Naive thymus-derived CD4-positive, alpha-beta T cell (primary cell): ENCODE data around the gene HIF1AN. TPM values are rescaled to one million over a fixed set of nuclear protein-coding genes. Genes with fewer than 3 reads are reported as not detected.

Source experiments
- ATAC-seq: fragments of 150-1000 bp; cut with Tn5 transposase; 2 replicates; pipeline ENCODE4 v1.10.0; 2021; ENCODE audit warnings: mild to moderate bottlenecking, moderate library complexity
- CTCF ChIA-PET: fragments of 350-600 bp; sonication (Branson Sonifier 250); formaldehyde crosslinking; loops from one replicate; lab custom pipeline; 2021; ENCODE audit warnings: antibody characterized with exemption; lab: Charles Lee
- POLR2A ChIA-PET: fragments of 350-600 bp; sonication (Branson Sonifier 250); formaldehyde crosslinking; loops from one replicate; lab custom pipeline; 2021; ENCODE audit warnings: antibody characterized with exemption, inconsistent platforms; lab: Charles Lee
- DNase-seq, 9 donors: peaks; one replicate each; pipeline versions ENCODE4 v3.0.0 to v3.0.0-alpha.2; 2020 to 2022; ENCODE audit warnings: mixed read lengths in 1 of 9
- H3K27ac ChIP-seq: one replicate; pipeline ENCODE4 v1.7.0; 2013; ENCODE audit warnings: mild to moderate bottlenecking, low read depth, low read length, moderate library complexity
- H3K27me3 ChIP-seq, 2 donors: one replicate each; pipeline ENCODE4 v1.7.0; 2013; ENCODE audit warnings: low read length in 2 of 2, mild to moderate bottlenecking in 2 of 2, moderate library complexity in 2 of 2; ENCODE audit not compliant: control insufficient read depth in 2 of 2, insufficient read depth in 2 of 2
- H3K36me3 ChIP-seq, 3 experiments: 1 replicate in 2 of 3; 2 replicates in 1 of 3; pipeline ENCODE4 v1.7.0; 2013; ENCODE audit warnings: low read length in 3 of 3, mild to moderate bottlenecking in 3 of 3, moderate library complexity in 1 of 3; ENCODE audit not compliant: insufficient read depth in 3 of 3, control insufficient read depth in 2 of 3
- H3K4me1 ChIP-seq, 2 donors: one replicate each; pipeline ENCODE4 v1.7.0; 2013; ENCODE audit warnings: low read length in 2 of 2, mild to moderate bottlenecking in 2 of 2, moderate library complexity in 1 of 2; ENCODE audit not compliant: control insufficient read depth in 2 of 2, insufficient read depth in 2 of 2
- H3K4me3 ChIP-seq: 2 replicates; pipeline ENCODE4 v1.7.0; 2013; ENCODE audit warnings: mild to moderate bottlenecking, low read length
- H3K9me3 ChIP-seq, 3 experiments: 1 replicate in 2 of 3; 2 replicates in 1 of 3; pipeline ENCODE4 v1.7.0; 2013; ENCODE audit warnings: low read length in 3 of 3; ENCODE audit not compliant: control insufficient read depth in 2 of 3
- H3K27ac Mint-ChIP-seq, 9 donors: one replicate each; pipeline ENCODE4 v1.8.0; 2020 to 2022; ENCODE audit warnings: mixed read lengths in 9 of 9, mild to moderate bottlenecking in 8 of 9, moderate library complexity in 5 of 9, inconsistent platforms in 2 of 9
- H3K27me3 Mint-ChIP-seq, 5 donors: one replicate each; pipeline ENCODE4 v1.8.0; 2021 to 2022; ENCODE audit warnings: mixed read lengths in 5 of 5, mild to moderate bottlenecking in 1 of 5
- H3K36me3 Mint-ChIP-seq, 5 donors: one replicate each; pipeline ENCODE4 v1.8.0; 2020 to 2022; ENCODE audit warnings: mixed read lengths in 5 of 5, mild to moderate bottlenecking in 3 of 5, inconsistent platforms in 1 of 5
- H3K4me1 Mint-ChIP-seq, 7 donors: one replicate each; pipeline ENCODE4 v1.8.0; 2020 to 2022; ENCODE audit warnings: mixed read lengths in 7 of 7, mild to moderate bottlenecking in 3 of 7, inconsistent platforms in 1 of 7
- H3K4me3 Mint-ChIP-seq, 10 donors: one replicate each; pipeline ENCODE4 v1.8.0; 2020 to 2022; ENCODE audit warnings: mild to moderate bottlenecking in 10 of 10, mixed read lengths in 10 of 10, moderate library complexity in 6 of 10, inconsistent platforms in 2 of 10
- H3K9me3 Mint-ChIP-seq, 11 donors: one replicate each; pipeline ENCODE4 v1.8.0; 2020 to 2022; ENCODE audit warnings: mixed read lengths in 11 of 11, mild to moderate bottlenecking in 4 of 11, inconsistent platforms in 1 of 11, moderate library complexity in 1 of 11
- intact Hi-C, 2 donors: fragments of 100-400 bp; cut with micrococcal nuclease; formaldehyde crosslinking; loops; one replicate each; pipeline ENCODE4 v1.15.1; 2023
- polyA plus RNA-seq, 2 donors: library from polyadenylated mRNA; unstranded; fragments of 300-500 nt; fragmentation: Illumina TruSeq; gene quantifications; one replicate each; pipeline ENCODE4 v1.2.3, GENCODE V29; 2021
- total RNA-seq, 6 experiments: library from RNA in 5 of 6; stranded (reverse) in 5 of 6; gene quantifications; 1 replicate in 5 of 6; 2 replicates in 1 of 6; pipeline ENCODE4 v1.2.3 and lab custom pipeline; 2021 to 2026

Gene HIF1AN
- total and polyA plus RNA-seq, 7 experiments from 2014 or later: 24.0 to 74.9 (median 45.5) TPM

DNA sequence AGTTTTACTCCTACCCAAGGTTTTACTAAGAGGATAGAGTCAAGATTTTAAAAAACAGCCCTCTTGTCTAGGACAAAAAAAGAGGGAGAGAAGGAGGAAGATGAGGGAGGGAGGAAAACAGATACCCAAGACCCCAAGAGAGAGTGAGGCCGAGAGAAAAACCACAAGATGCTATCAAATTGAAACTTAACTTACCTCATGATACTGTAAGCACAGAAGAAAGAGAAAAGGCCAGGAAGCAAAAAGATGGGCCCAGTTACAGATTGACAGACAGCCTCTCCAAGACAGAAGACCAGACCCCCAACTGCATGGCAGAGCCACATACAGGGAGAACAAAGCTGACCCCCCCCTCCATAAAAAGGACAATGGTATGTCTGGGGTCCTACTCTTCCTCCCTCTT, 27.5 kb upstream of the HIF1AN start:
- H3K4me1 ChIP-seq: peaks cover 50 to 59% of the 10 kb centered on the region in 2 donors
- peak overlapping the region; percentile 47 for H3K27ac ChIP-seq
- no peaks in the 10 kb centered on the region for H3K27me3 Mint-ChIP-seq
- H3K4me1 Mint-ChIP-seq: peaks cover 43 to 89% (median 70%) of the 10 kb centered on the region in 7 donors
- no peaks in the 10 kb centered on the region for H3K27me3 ChIP-seq
- POLR2A ChIA-PET: interaction anchor here (1.1 to 1.5 kb wide), 2 partner anchors 10 to 22 kb away, joined by 3 to 8 read pairs; partner anchors contain the start of gene NDUFB8
- H3K4me3 Mint-ChIP-seq: peak overlapping the region in 9 of 10 donors; percentile 21 to 91 (median 66)
- H3K4me3 ChIP-seq: peak overlapping the region; percentile 21
- peak overlapping the region; percentile 53 to 94 (median 91) for H3K27ac Mint-ChIP-seq
- no peaks in the 10 kb centered on the region for H3K9me3 ChIP-seq
- H3K36me3 Mint-ChIP-seq: peaks cover 6 to 54% (median 29%) of the 10 kb centered on the region in 5 donors
- peaks cover 2 to 30% (median 18%) of the 10 kb centered on the region in 3 experiments for H3K36me3 ChIP-seq
- CTCF ChIA-PET: interaction anchor here (0.6 to 5.7 kb wide), 21 partner anchors 10 to 662 kb away, joined by 3 to 51 read pairs (median 5); partner anchors contain the start of genes NDUFB8 and SEC31B
- DNase-seq (no peak), ATAC-seq (no peak)
- intact Hi-C loops: loop anchor here (1.0 to 2.0 kb wide), 10 partner anchors 10 to 221 kb away; partner anchors contain the start of genes BLOC1S2 (in 1 of the 2) and NDUFB8 (in 1 of the 2)
- H3K9me3 Mint-ChIP-seq: no peaks in the 10 kb centered on the region

DNA sequence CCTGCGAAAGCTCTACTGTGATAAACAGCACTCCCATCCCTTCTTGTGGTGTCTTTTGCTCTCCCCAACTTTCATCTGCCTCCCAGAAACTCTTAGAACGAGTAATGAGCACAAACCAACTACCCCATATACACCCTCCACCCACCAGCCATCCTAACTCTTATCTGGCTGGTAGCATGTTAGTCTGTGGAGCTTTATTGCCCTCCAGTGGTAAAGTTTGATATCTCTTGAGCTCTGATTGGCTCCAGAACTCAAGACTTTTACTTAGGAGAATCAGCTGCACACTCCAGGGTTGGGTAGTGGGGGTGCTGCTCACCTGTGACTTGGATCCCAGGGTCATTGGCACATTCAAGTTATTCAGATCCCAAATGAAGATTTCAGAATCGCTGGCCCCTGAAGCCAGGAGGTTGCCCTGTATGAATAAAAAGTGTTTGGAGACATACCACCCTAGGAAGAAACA, 27.0 kb upstream of the HIF1AN start:
- H3K9me3 ChIP-seq: no peaks in the 10 kb centered on the region
- H3K27ac ChIP-seq: peak overlapping the region; percentile 47
- peak overlapping the region; percentile 21 for H3K4me3 ChIP-seq
- H3K4me1 ChIP-seq: peaks cover 50 to 59% of the 10 kb centered on the region in 2 donors
- ChIA-PET POLR2A (interaction anchor here (0.6 to 1.5 kb wide), 4 partner anchors 10 to 61 kb away, joined by 3 to 8 read pairs (median 3); partner anchors contain the start of genes HIF1AN and NDUFB8), CTCF (interaction anchor here (0.6 to 5.7 kb wide), 27 partner anchors 10 to 662 kb away, joined by 3 to 51 read pairs (median 4); partner anchors contain the start of genes NDUFB8 and SEC31B)
- ATAC-seq (peak; percentile 69), DNase-seq (peak in 8 of 9 donors; percentile 39 to 80 (median 72))
- Mint-ChIP-seq H3K27me3 (no peaks in the 10 kb centered on the region), H3K4me1 (peaks cover 43 to 88% (median 70%) of the 10 kb centered on the region in 7 donors), H3K36me3 (peaks cover 6 to 55% (median 29%) of the 10 kb centered on the region in 5 donors), H3K27ac (peak overlapping the region; percentile 53 to 94 (median 91)), H3K9me3 (no peaks in the 10 kb centered on the region), H3K4me3 (peak overlapping the region; percentile 21 to 91 (median 71))
- peaks cover 2 to 30% (median 18%) of the 10 kb centered on the region in 3 experiments for H3K36me3 ChIP-seq
- intact Hi-C loops: loop anchor here (1.0 to 2.0 kb wide), 10 partner anchors 10 to 222 kb away; partner anchors contain the start of genes BLOC1S2 (in 1 of the 2) and NDUFB8 (in 1 of the 2)
- H3K27me3 ChIP-seq: no peaks in the 10 kb centered on the region

GRCh38 chr10:100509241-100509840, 26.4 kb upstream of the HIF1AN start:
- ATAC-seq (no peak), DNase-seq (peak in 8 of 9 donors; percentile 14 to 53 (median 44))
- peaks cover under 1 to 30% (median 13%) of the 10 kb centered on the region in 3 experiments for H3K36me3 ChIP-seq
- H3K9me3 ChIP-seq: no peaks in the 10 kb centered on the region
- intact Hi-C loops: loop anchor here in 1 of 2 donors (2.0 kb wide), 1 partner anchor 223 kb away; the partner anchor contains the start of gene BLOC1S2
- ChIA-PET POLR2A (interaction anchor here (0.6 to 1.6 kb wide), 7 partner anchors 9 to 222 kb away, joined by 3 to 8 read pairs (median 3); partner anchors contain the start of genes HIF1AN and NDUFB8), CTCF (interaction anchor here (0.6 to 5.7 kb wide), 27 partner anchors 9 to 663 kb away, joined by 3 to 51 read pairs (median 4); partner anchors contain the start of genes HIF1AN and SEC31B)
- Mint-ChIP-seq H3K4me3 (peak overlapping the region; percentile 21 to 91 (median 71)), H3K4me1 (peaks cover 43 to 87% (median 70%) of the 10 kb centered on the region in 7 donors), H3K27ac (peak overlapping the region; percentile 53 to 94 (median 91)), H3K27me3 (no peaks in the 10 kb centered on the region), H3K36me3 (peaks cover 6 to 60% (median 28%) of the 10 kb centered on the region in 5 donors), H3K9me3 (no peaks in the 10 kb centered on the region)
- peaks cover 50 to 59% of the 10 kb centered on the region in 2 donors for H3K4me1 ChIP-seq
- H3K4me3 ChIP-seq: peak overlapping the region; percentile 21
- peak overlapping the region; percentile 40 for H3K27ac ChIP-seq
- no peaks in the 10 kb centered on the region for H3K27me3 ChIP-seq

DNA sequence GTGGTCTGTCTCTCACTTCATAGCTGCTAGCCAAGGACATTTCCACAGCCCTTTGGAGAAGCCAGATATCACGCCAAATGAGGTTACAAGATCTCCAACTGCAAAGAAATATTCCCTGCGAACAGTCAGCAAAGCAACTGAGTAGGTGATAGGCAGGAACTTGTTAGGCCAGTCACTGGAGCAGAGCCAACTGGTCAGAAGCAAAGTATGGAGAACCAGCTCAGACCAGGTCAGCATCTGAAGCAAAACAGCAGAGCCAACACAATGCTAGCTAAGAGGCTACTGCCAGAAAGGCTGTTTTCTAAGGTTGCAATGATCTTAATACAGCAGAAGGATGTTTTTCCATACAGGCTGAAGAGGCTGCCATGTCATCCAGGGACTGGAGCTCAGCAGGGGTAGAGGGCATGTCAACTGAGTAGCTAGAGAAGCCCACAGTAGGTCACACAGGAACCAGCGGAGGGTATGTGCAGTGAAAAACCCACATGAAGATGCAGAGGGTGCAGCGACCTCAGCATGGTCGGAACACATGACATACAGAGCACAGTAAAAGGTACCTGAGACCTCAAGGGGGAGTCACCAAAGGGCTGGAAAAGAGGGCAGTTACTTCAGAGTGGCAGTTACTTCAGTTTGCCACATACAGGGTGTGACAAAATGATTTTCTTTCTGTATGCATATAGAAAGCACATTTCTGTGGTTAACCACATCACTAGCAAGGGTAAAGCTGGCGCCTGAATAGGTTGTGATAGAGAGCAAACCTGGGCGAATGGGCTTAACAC, 25.0 kb upstream of the HIF1AN start:
- H3K27me3 Mint-ChIP-seq: no peaks in the 10 kb centered on the region
- Histone ChIP-seq H3K27me3 (no peaks in the 10 kb centered on the region), H3K4me3 (peak overlapping the region; percentile 10), H3K27ac (peak overlapping the region; percentile 40), H3K9me3 (no peaks in the 10 kb centered on the region), H3K4me1 (peaks cover 50 to 59% of the 10 kb centered on the region in 2 donors), H3K36me3 (peaks cover 0 to 24% (median 2%) of the 10 kb centered on the region in 3 experiments)
- H3K4me3 Mint-ChIP-seq: peak overlapping the region; percentile 50 to 91 (median 75)
- ATAC-seq: peak; percentile 93
- ChIA-PET CTCF (interaction anchor here (0.6 to 5.7 kb wide), 15 partner anchors 8 to 664 kb away, joined by 3 to 51 read pairs (median 5); partner anchors contain the start of genes HIF1AN, NDUFB8 and SEC31B), POLR2A (interaction anchor here (0.7 to 1.6 kb wide), 5 partner anchors 16 to 141 kb away, joined by 3 to 4 read pairs (median 4); partner anchors contain the start of genes HIF1AN and NDUFB8)
- peaks cover 6 to 53% (median 24%) of the 10 kb centered on the region in 5 donors for H3K36me3 Mint-ChIP-seq
- DNase-seq: peak in 8 of 9 donors; percentile 57 to 89 (median 86)
- peaks cover 43 to 79% (median 70%) of the 10 kb centered on the region in 7 donors for H3K4me1 Mint-ChIP-seq
- peak overlapping the region; percentile 53 to 93 (median 91) for H3K27ac Mint-ChIP-seq
- no peaks in the 10 kb centered on the region for H3K9me3 Mint-ChIP-seq
- intact Hi-C loops: loop anchor here (1.0 kb wide), 2 partner anchors 25 to 163 kb away; partner anchors contain the start of genes HIF1AN (in 1 of the 2) and SCD (in 1 of the 2)

- Mint-ChIP-seq H3K27ac (peak overlapping the region in 1 of 9 donors; percentile 48), H3K4me1 (peaks cover 18 to 66% (median 40%) of the 10 kb centered on the region in 7 donors), H3K9me3 (no peaks in the 10 kb centered on the region), H3K27me3 (no peaks in the 10 kb centered on the region), H3K4me3 (no peak overlapping the region), H3K36me3 (peaks cover 0 to 51% (median 23%) of the 10 kb centered on the region in 5 donors)
- Histone ChIP-seq H3K4me3 (no peak overlapping the region), H3K36me3 (peaks cover 0 to 10% (median 7%) of the 10 kb centered on the region in 3 experiments), H3K9me3 (no peaks in the 10 kb centered on the region), H3K4me1 (peaks cover 19 to 29% of the 10 kb centered on the region in 2 donors), H3K27me3 (no peaks in the 10 kb centered on the region), H3K27ac (no peak overlapping the region)
- ATAC-seq (no peak), DNase-seq (no peak)
- ChIA-PET CTCF (interaction anchor here (1.1 kb wide), 1 partner anchor 12 kb away, joined by 3 read pairs; no protein-coding TSS in a partner anchor), POLR2A (no interaction called here)
- intact Hi-C loops: no loop called here
Measured at GRCh38 chr10:100515612-100516011, 20.1 kb upstream of the HIF1AN start.
